Measurements from ENCODE around the gene SEPTIN8.

Gene SEPTIN8

GRCh38 chr5:132777209-132778069 is at the start of gene SEPTIN8:
Gene SEPTIN8 (minus strand): TSS chr5:132777239. CDS start chr5:132777137, 102 bp downstream.
- DNase-seq (ENCODE audit: low read depth in 3 of 3): peak in 1 of 3 donors; percentile 30

- no peak for DNase-seq (ENCODE audit: low read depth in 3 of 3)
These were observed 49.5 kb upstream of the SEPTIN8 start for GRCh38 chr5:132826424-132827082.

- no peak for DNase-seq (ENCODE audit: low read depth in 3 of 3)
These were observed 48.9 kb upstream of the SEPTIN8 start for GRCh38 chr5:132825834-132826391.

GRCh38 chr5:132825033-132825833 is 48.2 kb upstream of the SEPTIN8 start:
- DNase-seq (ENCODE audit: low read depth in 3 of 3): no peak

GRCh38 chr5:132824426-132824825 is 47.4 kb upstream of the SEPTIN8 start:
- DNase-seq (ENCODE audit: low read depth in 3 of 3): no peak

- DNase-seq (ENCODE audit: low read depth in 3 of 3): no peak
These were observed 46.5 kb upstream of the SEPTIN8 start for GRCh38 chr5:132823481-132824050.

GRCh38 chr5:132822650-132823480 is 45.8 kb upstream of the SEPTIN8 start:
- no peak for DNase-seq (ENCODE audit: low read depth in 3 of 3)

- DNase-seq (ENCODE audit: low read depth in 3 of 3): no peak
These were observed 44.8 kb upstream of the SEPTIN8 start for GRCh38 chr5:132821791-132822190.

GRCh38 chr5:132821350-132821749 is 44.3 kb upstream of the SEPTIN8 start:
- no peak for DNase-seq (ENCODE audit: low read depth in 3 of 3)

GRCh38 chr5:132820162-132820754 is 43.2 kb upstream of the SEPTIN8 start:
- DNase-seq (ENCODE audit: low read depth in 3 of 3): peak; percentile 82 to 94 (median 90)

GRCh38 chr5:132819468-132819867 is 42.4 kb upstream of the SEPTIN8 start:
- no peak for DNase-seq (ENCODE audit: low read depth in 3 of 3)

GRCh38 chr5:132817011-132817410 is 40.0 kb upstream of the SEPTIN8 start:
- DNase-seq (ENCODE audit: low read depth in 3 of 3): no peak

GRCh38 chr5:132816554-132816953 is 39.5 kb upstream of the SEPTIN8 start:
- DNase-seq (ENCODE audit: low read depth in 3 of 3): no peak

- no peak for DNase-seq (ENCODE audit: low read depth in 3 of 3)
These were observed 39.0 kb upstream of the SEPTIN8 start for GRCh38 chr5:132816083-132816482.

- DNase-seq (ENCODE audit: low read depth in 3 of 3): no peak
These were observed 38.4 kb upstream of the SEPTIN8 start for GRCh38 chr5:132815454-132815853.

- DNase-seq (ENCODE audit: low read depth in 3 of 3): no peak
These were observed 37.7 kb upstream of the SEPTIN8 start for GRCh38 chr5:132814503-132815294.

GRCh38 chr5:132813599-132814502 is 36.8 kb upstream of the SEPTIN8 start:
- no peak for DNase-seq (ENCODE audit: low read depth in 3 of 3)
